Measurements from ENCODE around the gene SPAG9.
A peak's percentile ranks its signal among the peaks of the same experiment; 100 is the strongest.

The SPAG9 gene

GRCh38 chr17:51045621-51046020, 75.0 kb downstream of the SPAG9 start:
- FAIRE-seq, result no peak
- no peak for DNase-seq (ENCODE audit: insufficient read length, low spot score)

GRCh38 chr17:51044976-51045375, 75.7 kb downstream of the SPAG9 start:
- no peak for FAIRE-seq
- DNase-seq (ENCODE audit: insufficient read length, low spot score), result no peak

- DNase-seq (ENCODE audit: insufficient read length, low spot score), result no peak
- no peak for FAIRE-seq
Measured at GRCh38 chr17:51036084-51036483, 84.6 kb downstream of the SPAG9 start.

- FAIRE-seq (no peak), DNase-seq (ENCODE audit: insufficient read length, low spot score) (no peak)
Measured at GRCh38 chr17:51035431-51035830, 85.2 kb downstream of the SPAG9 start.

GRCh38 chr17:51034800-51035199, 85.9 kb downstream of the SPAG9 start:
- no peak for DNase-seq (ENCODE audit: insufficient read length, low spot score)
- no peak for FAIRE-seq

GRCh38 chr17:51032850-51033249, 87.8 kb downstream of the SPAG9 start:
- DNase-seq (ENCODE audit: insufficient read length, low spot score) (no peak), FAIRE-seq (no peak)

- FAIRE-seq (peak; percentile 72), DNase-seq (ENCODE audit: insufficient read length, low spot score) (no peak)
Measured at GRCh38 chr17:51029568-51030463, 90.9 kb downstream of the SPAG9 start.

- FAIRE-seq, result no peak
- no peak for DNase-seq (ENCODE audit: insufficient read length, low spot score)
Measured at GRCh38 chr17:51029142-51029541, 91.5 kb downstream of the SPAG9 start.

- no peak for FAIRE-seq
- DNase-seq (ENCODE audit: insufficient read length, low spot score), result no peak
Measured at GRCh38 chr17:51028176-51028863, 92.3 kb downstream of the SPAG9 start.

- DNase-seq (ENCODE audit: insufficient read length, low spot score) (no peak), FAIRE-seq (no peak)
Measured at GRCh38 chr17:51018541-51018940, 102.1 kb downstream of the SPAG9 start.

- DNase-seq (ENCODE audit: insufficient read length, low spot score) (no peak), FAIRE-seq (no peak)
Measured at GRCh38 chr17:51017270-51017669, 103.4 kb downstream of the SPAG9 start.

- DNase-seq (ENCODE audit: insufficient read length, low spot score), result no peak
- FAIRE-seq, result no peak
Measured at GRCh38 chr17:51016099-51016498, 104.6 kb downstream of the SPAG9 start.

- DNase-seq (ENCODE audit: insufficient read length, low spot score) (no peak), FAIRE-seq (no peak)
Measured at GRCh38 chr17:51015145-51015558, 105.5 kb downstream of the SPAG9 start.

GRCh38 chr17:51014129-51014528, 106.5 kb downstream of the SPAG9 start:
- no peak for FAIRE-seq
- no peak for DNase-seq (ENCODE audit: insufficient read length, low spot score)

GRCh38 chr17:51013322-51013721, 107.3 kb downstream of the SPAG9 start:
- peak; percentile 51 for FAIRE-seq
- DNase-seq (ENCODE audit: insufficient read length, low spot score), result no peak

- no peak for FAIRE-seq
- no peak for DNase-seq (ENCODE audit: insufficient read length, low spot score)
Measured at GRCh38 chr17:51012538-51012937, 108.1 kb downstream of the SPAG9 start.

GRCh38 chr17:51010173-51010675, 110.4 kb downstream of the SPAG9 start:
- no peak for FAIRE-seq
- no peak for DNase-seq (ENCODE audit: insufficient read length, low spot score)

- no peak for FAIRE-seq
- DNase-seq (ENCODE audit: insufficient read length, low spot score), result no peak
Measured at GRCh38 chr17:51006601-51007000, 114.1 kb downstream of the SPAG9 start.

- no peak for FAIRE-seq
- no peak for DNase-seq (ENCODE audit: insufficient read length, low spot score)
Measured at GRCh38 chr17:51005768-51006167, 114.9 kb downstream of the SPAG9 start.

GRCh38 chr17:51004249-51004648, 116.4 kb downstream of the SPAG9 start:
- DNase-seq (ENCODE audit: insufficient read length, low spot score) (no peak), FAIRE-seq (no peak)

- FAIRE-seq (no peak), DNase-seq (ENCODE audit: insufficient read length, low spot score) (peak; percentile 73)
Measured at GRCh38 chr17:51000835-51001638, 119.6 kb downstream of the SPAG9 start.

Data from HTR-8/SVneo (cell line).